Astrocyte of the cerebellum (primary cell): Measurements from ENCODE around the gene CDC6.

Experiments used
- DNase-seq: peaks from one replicate; pipeline ENCODE4 v3.0.0-alpha.2; 2011; ENCODE audit warnings: low read depth
- H3K4me3 ChIP-seq: 2 replicates; pipeline ENCODE4 v1.5.1; 2011; ENCODE audit warnings: mild to moderate bottlenecking, low read depth, low read length, moderate library complexity
- CTCF ChIP-seq: IDR thresholded peaks from 2 replicates; pipeline ENCODE4 v1.5.1; 2012; ENCODE audit warnings: low read length, low read depth, moderate library complexity, mild to moderate bottlenecking; ENCODE audit errors: missing control alignments
- in situ Hi-C: cut with HindIII; loops from 2 replicates; pipeline ENCODE4 v1.10.0; 2017; ENCODE audit warnings: low sequenced_read_pairs

The CDC6 gene

GRCh38 chr17:40326832-40327199, 39.1 kb downstream of the CDC6 start:
- DNase-seq: no peak
- in situ Hi-C loops: no loop called here
- no peak overlapping the region for H3K4me3 ChIP-seq
- TF ChIP-seq CTCF: no peak

GRCh38 chr17:40327244-40327729, 39.6 kb downstream of the CDC6 start:
- TF ChIP-seq CTCF: no peak
- in situ Hi-C loops: no loop called here
- no peak overlapping the region for H3K4me3 ChIP-seq
- DNase-seq: no peak

- H3K4me3 ChIP-seq: no peak overlapping the region
- in situ Hi-C loops: no loop called here
- no peak for DNase-seq
Measured at GRCh38 chr17:40327735-40328385, 40.2 kb downstream of the CDC6 start.

DNA sequence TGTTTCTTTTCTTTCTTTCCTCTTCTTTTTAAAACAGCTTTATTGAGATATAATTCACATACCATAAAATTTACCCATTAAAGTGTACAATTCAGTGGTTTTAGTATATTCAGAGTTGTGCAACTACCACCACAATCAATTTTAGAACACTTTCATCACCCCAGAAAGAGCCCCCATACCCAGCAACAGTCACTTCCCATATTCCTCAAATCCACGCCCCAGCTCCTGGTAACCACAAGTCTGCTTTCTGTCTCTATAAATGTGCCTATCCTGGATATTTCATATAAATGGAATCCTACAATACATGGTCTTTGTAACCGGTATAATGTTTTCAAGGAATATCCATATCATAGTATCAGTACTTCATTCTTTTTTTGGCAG, 40.7 kb downstream of the CDC6 start:
- no peak for DNase-seq
- no peak overlapping the region for H3K4me3 ChIP-seq
- no peak for TF ChIP-seq CTCF
- in situ Hi-C loops: no loop called here

More at GRCh38 chr17:40327735-40328385, 40.2 kb downstream of the CDC6 start:
- no peak for TF ChIP-seq CTCF

DNA sequence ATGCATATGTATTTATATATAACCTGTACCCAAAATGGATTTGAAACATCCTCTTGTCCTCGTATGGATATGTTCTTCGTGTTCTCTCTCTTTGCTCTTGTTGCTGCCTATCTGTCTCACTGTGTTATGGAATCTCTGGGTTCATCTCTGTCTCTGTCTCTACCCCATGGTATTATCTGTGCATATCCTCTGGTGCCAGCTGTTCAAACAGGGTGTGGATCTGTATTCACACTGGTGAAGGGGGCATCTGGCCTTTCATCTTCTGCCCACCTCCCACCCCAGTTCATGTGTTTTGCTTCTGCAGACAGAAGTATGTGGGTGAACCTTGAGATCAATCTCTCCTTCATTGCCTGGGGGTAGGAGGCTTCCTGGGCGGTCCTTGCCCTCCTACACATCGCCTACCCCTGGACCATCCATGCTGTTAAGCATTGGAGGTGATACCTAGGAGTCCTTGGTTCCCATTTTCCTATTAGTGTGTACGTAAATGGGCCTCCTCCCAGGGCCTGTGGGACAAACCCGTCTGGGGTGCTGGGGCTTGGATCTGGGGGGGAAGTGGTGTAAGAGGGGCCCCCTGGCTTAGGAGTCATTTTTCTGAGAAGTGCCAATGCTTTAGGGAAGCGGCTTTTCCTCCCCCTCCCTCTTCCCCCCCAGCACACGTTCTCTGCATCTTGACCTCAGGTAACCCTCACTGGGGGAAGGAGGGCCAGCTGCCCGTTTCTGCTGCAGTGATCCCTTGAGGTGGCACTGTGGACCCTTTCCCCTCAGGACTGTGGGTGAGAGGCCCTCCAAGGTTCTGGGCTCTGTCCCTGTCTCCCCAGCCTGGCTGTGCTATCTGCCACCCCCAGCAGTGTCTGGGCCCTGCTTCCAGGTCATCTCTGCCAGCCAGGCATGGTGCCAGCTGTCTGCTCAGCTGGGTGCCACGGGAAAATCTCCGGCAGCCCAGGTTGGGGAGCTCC, 42.4 kb downstream of the CDC6 start:
- DNase-seq: no peak
- in situ Hi-C loops: no loop called here
- H3K4me3 ChIP-seq: no peak overlapping the region
- TF ChIP-seq CTCF: no peak

- TF ChIP-seq CTCF: no peak
- no peak overlapping the region for H3K4me3 ChIP-seq
- in situ Hi-C loops: no loop called here
- no peak for DNase-seq
Measured at GRCh38 chr17:40330850-40331470, 43.3 kb downstream of the CDC6 start.
